ENCODE measurements around the gene HIP1. TPM values are rescaled to one million over a fixed set of nuclear protein-coding genes. Genes with fewer than 3 reads are reported as not detected.

HIP1 gene
- polyA plus RNA-seq, 3 donors: 4.3 to 14.8 (median 5.3) TPM

DNA sequence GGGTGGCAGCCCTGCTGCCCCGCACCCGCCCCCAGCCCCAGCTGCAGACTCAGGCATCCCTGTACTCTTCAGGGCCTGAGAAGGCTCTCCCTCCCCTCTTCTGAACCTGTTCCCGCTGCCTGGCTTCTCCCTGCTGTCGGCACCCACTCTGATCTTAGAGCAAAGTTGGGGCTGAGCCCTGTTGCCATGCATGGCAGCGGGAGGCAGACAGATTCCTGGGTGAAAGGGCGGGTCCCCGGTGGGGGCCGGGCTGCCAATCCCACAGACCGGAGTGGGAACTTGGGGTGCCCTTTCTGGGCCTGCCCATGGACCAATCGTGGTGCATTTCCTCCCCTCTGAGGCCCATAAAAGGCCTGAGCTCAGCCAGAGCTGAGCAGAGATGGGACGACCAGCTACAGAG is 165.9 kb downstream of the HIP1 start:
- no peak for DNase-seq
- intact Hi-C loops (cut with micrococcal nuclease): loop anchor here in 1 of 2 donors (5.0 kb wide), 1 partner anchor 69 kb away; no protein-coding TSS in a partner anchor
- Histone ChIP-seq H2AFZ (ENCODE audit: insufficient read depth, low read depth, low read length, poor library complexity, severe bottlenecking) (no peak overlapping the region), H3K9me3 (replicated peaks in 1 of 2; ENCODE audit: control insufficient read depth in 1 of 2, insufficient read depth in 1 of 2, low read length in 2 of 2) (no peaks in the 10 kb centered on the region), H3K79me2 (ENCODE audit: insufficient read depth, low read length) (no peaks in the 10 kb centered on the region), H3K4me3 (replicated peaks in 1 of 3; ENCODE audit: low read depth in 2 of 3, low read length in 3 of 3) (no peak overlapping the region), H3K36me3 (replicated peaks in 1 of 2; ENCODE audit: control insufficient read depth in 1 of 2, insufficient read depth in 2 of 2, low read length in 2 of 2) (peaks cover 21 to 50% of the 10 kb centered on the region in 2 donors), H3K4me1 (ENCODE audit: control insufficient read depth in 1 of 2, insufficient read depth in 2 of 2, low read length in 2 of 2) (peaks cover 16 to 19% of the 10 kb centered on the region in 2 donors), H3K4me2 (replicated peaks; ENCODE audit: extremely low read depth, low read length, poor library complexity, severe bottlenecking) (no peak overlapping the region), H3K27me3 (ENCODE audit: control insufficient read depth in 2 of 2, insufficient read depth in 2 of 2, low read length in 2 of 2) (no peaks in the 10 kb centered on the region), H4K20me1 (ENCODE audit: insufficient read depth, low read length) (no peaks in the 10 kb centered on the region), H3K9ac (ENCODE audit: insufficient read depth, low read length, poor library complexity, severe bottlenecking) (no peak overlapping the region), H3K27ac (ENCODE audit: low read depth in 1 of 2, low read length in 2 of 2) (no peak overlapping the region)
- no peaks in the 10 kb centered on the region for H3K9me3 Mint-ChIP-seq
- H3K36me3 Mint-ChIP-seq: peaks cover 36 to 67% of the 10 kb centered on the region in 2 donors
- 93% methylated on average over 8 of the region's 11 CpGs for WGBS (ENCODE audit: insufficient coverage)
- no peak overlapping the region for H3K4me3 Mint-ChIP-seq
- H3K4me1 Mint-ChIP-seq: peaks cover 16% of the 10 kb centered on the region
- TF ChIP-seq, protein P1, sequence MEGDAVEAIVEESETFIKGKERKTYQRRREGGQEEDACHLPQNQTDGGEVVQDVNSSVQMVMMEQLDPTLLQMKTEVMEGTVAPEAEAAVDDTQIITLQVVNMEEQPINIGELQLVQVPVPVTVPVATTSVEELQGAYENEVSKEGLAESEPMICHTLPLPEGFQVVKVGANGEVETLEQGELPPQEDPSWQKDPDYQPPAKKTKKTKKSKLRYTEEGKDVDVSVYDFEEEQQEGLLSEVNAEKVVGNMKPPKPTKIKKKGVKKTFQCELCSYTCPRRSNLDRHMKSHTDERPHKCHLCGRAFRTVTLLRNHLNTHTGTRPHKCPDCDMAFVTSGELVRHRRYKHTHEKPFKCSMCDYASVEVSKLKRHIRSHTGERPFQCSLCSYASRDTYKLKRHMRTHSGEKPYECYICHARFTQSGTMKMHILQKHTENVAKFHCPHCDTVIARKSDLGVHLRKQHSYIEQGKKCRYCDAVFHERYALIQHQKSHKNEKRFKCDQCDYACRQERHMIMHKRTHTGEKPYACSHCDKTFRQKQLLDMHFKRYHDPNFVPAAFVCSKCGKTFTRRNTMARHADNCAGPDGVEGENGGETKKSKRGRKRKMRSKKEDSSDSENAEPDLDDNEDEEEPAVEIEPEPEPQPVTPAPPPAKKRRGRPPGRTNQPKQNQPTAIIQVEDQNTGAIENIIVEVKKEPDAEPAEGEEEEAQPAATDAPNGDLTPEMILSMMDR (IDR thresholded peaks at IDR 0.05): no peak
- peak overlapping the region in 2 of 7 donors; percentile 15 to 50 for H3K27ac Mint-ChIP-seq
- no peaks in the 10 kb centered on the region for H3K27me3 Mint-ChIP-seq (ENCODE audit: low read depth in 3 of 3)

DNA sequence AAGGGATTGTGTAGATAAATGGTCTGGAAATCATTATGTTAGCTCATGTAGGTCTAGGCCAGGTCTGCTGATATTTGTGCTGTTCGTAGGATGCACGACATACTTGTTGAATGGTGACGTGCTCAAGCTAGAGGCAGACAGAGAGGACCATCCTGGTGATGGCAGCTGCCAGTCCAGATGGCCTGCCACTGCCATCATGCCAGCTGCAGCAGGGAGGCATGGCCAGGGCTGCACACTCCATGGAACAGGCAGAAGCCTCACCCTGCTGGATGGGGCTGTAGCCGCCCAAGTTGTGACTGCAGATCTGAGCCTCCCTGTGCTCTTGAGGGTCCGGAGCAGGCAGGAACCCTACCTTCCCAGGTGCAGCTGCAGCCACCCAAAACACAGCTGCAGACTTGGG is 166.3 kb downstream of the HIP1 start:
- peaks cover 21 to 51% of the 10 kb centered on the region in 2 donors for H3K36me3 ChIP-seq (replicated peaks in 1 of 2; ENCODE audit: control insufficient read depth in 1 of 2, insufficient read depth in 2 of 2, low read length in 2 of 2)
- no peaks in the 10 kb centered on the region for H3K27me3 ChIP-seq (ENCODE audit: control insufficient read depth in 2 of 2, insufficient read depth in 2 of 2, low read length in 2 of 2)
- H3K27me3 Mint-ChIP-seq (ENCODE audit: low read depth in 3 of 3): no peaks in the 10 kb centered on the region
- no peaks in the 10 kb centered on the region for H3K9me3 Mint-ChIP-seq
- H3K4me1 Mint-ChIP-seq: peaks cover 16% of the 10 kb centered on the region
- H2AFZ ChIP-seq (ENCODE audit: insufficient read depth, low read depth, low read length, poor library complexity, severe bottlenecking): no peak overlapping the region
- no peak overlapping the region for H3K4me3 Mint-ChIP-seq
- no peak overlapping the region for H3K27ac ChIP-seq (ENCODE audit: low read depth in 1 of 2, low read length in 2 of 2)
- H3K9me3 ChIP-seq (replicated peaks in 1 of 2; ENCODE audit: control insufficient read depth in 1 of 2, insufficient read depth in 1 of 2, low read length in 2 of 2): no peaks in the 10 kb centered on the region
- DNase-seq: no peak
- H3K27ac Mint-ChIP-seq: peak overlapping the region in 2 of 7 donors; percentile 13 to 20
- intact Hi-C loops (cut with micrococcal nuclease): loop anchor here in 1 of 2 donors (5.0 kb wide), 1 partner anchor 70 kb away; no protein-coding TSS in a partner anchor
- WGBS (ENCODE audit: insufficient coverage): 100% methylated on average over 5 of the region's 5 CpGs
- TF ChIP-seq, protein P1 (IDR thresholded peaks at IDR 0.05): no peak
- no peak overlapping the region for H3K9ac ChIP-seq (ENCODE audit: insufficient read depth, low read length, poor library complexity, severe bottlenecking)
- H3K36me3 Mint-ChIP-seq: peaks cover 38 to 68% of the 10 kb centered on the region in 2 donors
- H3K4me2 ChIP-seq (replicated peaks; ENCODE audit: extremely low read depth, low read length, poor library complexity, severe bottlenecking): no peak overlapping the region
- H3K4me3 ChIP-seq (replicated peaks in 1 of 3; ENCODE audit: low read depth in 2 of 3, low read length in 3 of 3): no peak overlapping the region
- H3K4me1 ChIP-seq (ENCODE audit: control insufficient read depth in 1 of 2, insufficient read depth in 2 of 2, low read length in 2 of 2): peaks cover 16 to 19% of the 10 kb centered on the region in 2 donors
- H3K79me2 ChIP-seq (ENCODE audit: insufficient read depth, low read length): no peaks in the 10 kb centered on the region
- H4K20me1 ChIP-seq (ENCODE audit: insufficient read depth, low read length): no peaks in the 10 kb centered on the region
